Subcutaneous adipose tissue (tissue), 4 donors: ENCODE measurements around the gene ABCC4. TPM values are rescaled to one million over a fixed set of nuclear protein-coding genes. Genes with fewer than 3 reads are reported as not detected.

Experiments
- CTCF ChIP-seq: fragments of 450-650 bp; IDR thresholded peaks from one replicate; pipeline ENCODE4 v1.5.1; 2016; ENCODE audit warnings: low read depth, mild to moderate bottlenecking, control low read depth, antibody characterized with exemption, moderate library complexity
- total RNA-seq, 4 donors: library from RNA; depleted of rRNA; stranded (reverse); fragments of >200 nt; gene quantifications; one replicate each; pipeline ENCODE4 v1.1.0, GENCODE V29; 2016

The ABCC4 gene
- total RNA-seq, 4 donors from 2014 or later = 4.1 to 7.7 (median 5.1) TPM

GRCh38 chr13:95199896-95200295 is 101.4 kb downstream of the ABCC4 start:
- no peak for TF ChIP-seq CTCF

- no peak for TF ChIP-seq CTCF
These were observed 103.7 kb downstream of the ABCC4 start for GRCh38 chr13:95197548-95197947.

GRCh38 chr13:95195146-95195545 is 106.1 kb downstream of the ABCC4 start:
- TF ChIP-seq CTCF = no peak

- no peak for TF ChIP-seq CTCF
These were observed 107.6 kb downstream of the ABCC4 start for GRCh38 chr13:95193509-95194230.

GRCh38 chr13:95192998-95193397 is 108.3 kb downstream of the ABCC4 start:
- TF ChIP-seq CTCF = no peak

GRCh38 chr13:95191821-95192563 is 109.3 kb downstream of the ABCC4 start:
- no peak for TF ChIP-seq CTCF

GRCh38 chr13:95188128-95188527 is 113.1 kb downstream of the ABCC4 start:
- TF ChIP-seq CTCF = no peak
